ENCODE results near the gene ALG12.

Gene ALG12

GRCh38 chr22:49951000-49951677, 32.9 kb upstream of the ALG12 start:
- TF ChIP-seq POLR2AphosphoS5 (IDR thresholded peaks at IDR 0.05; ENCODE audit: low read depth, low read length) = no peak
- TF ChIP-seq FOXP2 (optimal IDR thresholded peaks at IDR 0.05; ENCODE audit: borderline replicate concordance, extremely low read depth, extremely low read length, insufficient read depth) = no peak
- TF ChIP-seq, protein P1, sequence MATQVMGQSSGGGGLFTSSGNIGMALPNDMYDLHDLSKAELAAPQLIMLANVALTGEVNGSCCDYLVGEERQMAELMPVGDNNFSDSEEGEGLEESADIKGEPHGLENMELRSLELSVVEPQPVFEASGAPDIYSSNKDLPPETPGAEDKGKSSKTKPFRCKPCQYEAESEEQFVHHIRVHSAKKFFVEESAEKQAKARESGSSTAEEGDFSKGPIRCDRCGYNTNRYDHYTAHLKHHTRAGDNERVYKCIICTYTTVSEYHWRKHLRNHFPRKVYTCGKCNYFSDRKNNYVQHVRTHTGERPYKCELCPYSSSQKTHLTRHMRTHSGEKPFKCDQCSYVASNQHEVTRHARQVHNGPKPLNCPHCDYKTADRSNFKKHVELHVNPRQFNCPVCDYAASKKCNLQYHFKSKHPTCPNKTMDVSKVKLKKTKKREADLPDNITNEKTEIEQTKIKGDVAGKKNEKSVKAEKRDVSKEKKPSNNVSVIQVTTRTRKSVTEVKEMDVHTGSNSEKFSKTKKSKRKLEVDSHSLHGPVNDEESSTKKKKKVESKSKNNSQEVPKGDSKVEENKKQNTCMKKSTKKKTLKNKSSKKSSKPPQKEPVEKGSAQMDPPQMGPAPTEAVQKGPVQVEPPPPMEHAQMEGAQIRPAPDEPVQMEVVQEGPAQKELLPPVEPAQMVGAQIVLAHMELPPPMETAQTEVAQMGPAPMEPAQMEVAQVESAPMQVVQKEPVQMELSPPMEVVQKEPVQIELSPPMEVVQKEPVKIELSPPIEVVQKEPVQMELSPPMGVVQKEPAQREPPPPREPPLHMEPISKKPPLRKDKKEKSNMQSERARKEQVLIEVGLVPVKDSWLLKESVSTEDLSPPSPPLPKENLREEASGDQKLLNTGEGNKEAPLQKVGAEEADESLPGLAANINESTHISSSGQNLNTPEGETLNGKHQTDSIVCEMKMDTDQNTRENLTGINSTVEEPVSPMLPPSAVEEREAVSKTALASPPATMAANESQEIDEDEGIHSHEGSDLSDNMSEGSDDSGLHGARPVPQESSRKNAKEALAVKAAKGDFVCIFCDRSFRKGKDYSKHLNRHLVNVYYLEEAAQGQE (IDR thresholded peaks at IDR 0.05; ENCODE audit: insufficient read depth in 1 of 2, low read depth in 2 of 2, low read length in 2 of 2) = no peak
- no peak for TF ChIP-seq TAF1 (IDR thresholded peaks at IDR 0.05; ENCODE audit: borderline replicate concordance, insufficient read depth, low read length)
- TF ChIP-seq SIN3A (IDR thresholded peaks at IDR 0.05; ENCODE audit: borderline replicate concordance, insufficient read depth, low read length) = no peak

GRCh38 chr22:49950396-49950994, 32.3 kb upstream of the ALG12 start:
- TF ChIP-seq POLR2AphosphoS5 (IDR thresholded peaks at IDR 0.05; ENCODE audit: low read depth, low read length) (no peak), TAF1 (IDR thresholded peaks at IDR 0.05; ENCODE audit: borderline replicate concordance, insufficient read depth, low read length) (no peak), FOXP2 (optimal IDR thresholded peaks at IDR 0.05; ENCODE audit: borderline replicate concordance, extremely low read depth, extremely low read length, insufficient read depth) (no peak), SIN3A (IDR thresholded peaks at IDR 0.05; ENCODE audit: borderline replicate concordance, insufficient read depth, low read length) (no peak)
- TF ChIP-seq, protein P1 (IDR thresholded peaks at IDR 0.05; ENCODE audit: insufficient read depth in 1 of 2, low read depth in 2 of 2, low read length in 2 of 2) = no peak

GRCh38 chr22:49949914-49950292, 31.7 kb upstream of the ALG12 start:
- TF ChIP-seq, protein P1 (IDR thresholded peaks at IDR 0.05; ENCODE audit: insufficient read depth in 1 of 2, low read depth in 2 of 2, low read length in 2 of 2) = no peak
- TF ChIP-seq TAF1 (IDR thresholded peaks at IDR 0.05; ENCODE audit: borderline replicate concordance, insufficient read depth, low read length) = no peak
- no peak for TF ChIP-seq FOXP2 (optimal IDR thresholded peaks at IDR 0.05; ENCODE audit: borderline replicate concordance, extremely low read depth, extremely low read length, insufficient read depth)
- no peak for TF ChIP-seq SIN3A (IDR thresholded peaks at IDR 0.05; ENCODE audit: borderline replicate concordance, insufficient read depth, low read length)
- TF ChIP-seq POLR2AphosphoS5 (IDR thresholded peaks at IDR 0.05; ENCODE audit: low read depth, low read length) = no peak

- TF ChIP-seq POLR2AphosphoS5 (IDR thresholded peaks at IDR 0.05; ENCODE audit: low read depth, low read length) = no peak
- no peak for TF ChIP-seq FOXP2 (optimal IDR thresholded peaks at IDR 0.05; ENCODE audit: borderline replicate concordance, extremely low read depth, extremely low read length, insufficient read depth)
- no peak for TF ChIP-seq SIN3A (IDR thresholded peaks at IDR 0.05; ENCODE audit: borderline replicate concordance, insufficient read depth, low read length)
- TF ChIP-seq TAF1 (IDR thresholded peaks at IDR 0.05; ENCODE audit: borderline replicate concordance, insufficient read depth, low read length) = no peak
- TF ChIP-seq, protein P1 (IDR thresholded peaks at IDR 0.05; ENCODE audit: insufficient read depth in 1 of 2, low read depth in 2 of 2, low read length in 2 of 2) = no peak
Observed at GRCh38 chr22:49948958-49949913, 31.0 kb upstream of the ALG12 start.

Measured in PFSK-1 (cell line).